Fibroblast of upper back skin (primary cell): ENCODE results near the gene MEIKIN.
"Not testable (repeated sequence)": the region's sequence is repeated elsewhere in the genome, so short reads cannot be mapped to it uniquely, and the experiment has no call there.

Source experiments
- DNase-seq: peaks from one replicate; pipeline ENCODE4 v3.0.0-alpha.2; 2013

The MEIKIN gene

DNA sequence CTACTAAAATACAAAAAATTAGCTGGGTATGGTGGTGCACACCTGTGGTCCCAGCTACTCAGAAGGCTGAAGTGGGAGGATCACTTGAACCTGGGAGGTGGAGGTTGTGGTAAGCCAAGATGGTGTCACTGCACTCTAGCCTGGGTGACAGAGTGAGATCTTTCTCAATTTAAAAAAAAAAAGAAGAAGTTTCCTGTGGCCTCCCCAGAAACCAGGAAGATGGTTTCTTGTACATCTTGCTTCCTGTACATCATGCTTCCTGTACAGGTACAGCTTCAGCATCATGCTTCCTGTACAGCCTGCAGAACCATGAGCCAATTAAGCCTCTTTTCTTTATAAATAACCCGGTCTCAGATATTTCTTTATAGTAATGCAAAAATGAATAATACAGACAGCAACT is 43.2 kb downstream of the MEIKIN start:
- DNase-seq: not testable (repeated sequence)

DNA sequence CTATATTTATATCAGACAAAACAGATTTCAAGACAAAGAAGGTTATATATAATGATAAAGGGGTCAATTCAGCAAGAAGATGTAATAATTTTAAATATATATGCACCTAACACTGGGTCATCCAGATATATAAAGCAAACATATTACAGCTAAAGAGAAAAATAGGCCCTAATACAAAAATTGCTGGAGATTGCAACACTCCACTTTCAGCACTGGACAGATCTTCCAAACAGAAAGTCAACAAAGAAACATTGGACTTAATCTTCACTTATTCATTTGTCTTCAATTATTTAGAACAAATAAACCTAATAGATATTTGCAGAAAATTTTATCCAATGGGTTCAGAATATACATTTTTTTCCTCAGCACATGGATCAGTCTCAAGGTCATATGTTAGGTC is 45.8 kb downstream of the MEIKIN start:
- no peak for DNase-seq

DNA sequence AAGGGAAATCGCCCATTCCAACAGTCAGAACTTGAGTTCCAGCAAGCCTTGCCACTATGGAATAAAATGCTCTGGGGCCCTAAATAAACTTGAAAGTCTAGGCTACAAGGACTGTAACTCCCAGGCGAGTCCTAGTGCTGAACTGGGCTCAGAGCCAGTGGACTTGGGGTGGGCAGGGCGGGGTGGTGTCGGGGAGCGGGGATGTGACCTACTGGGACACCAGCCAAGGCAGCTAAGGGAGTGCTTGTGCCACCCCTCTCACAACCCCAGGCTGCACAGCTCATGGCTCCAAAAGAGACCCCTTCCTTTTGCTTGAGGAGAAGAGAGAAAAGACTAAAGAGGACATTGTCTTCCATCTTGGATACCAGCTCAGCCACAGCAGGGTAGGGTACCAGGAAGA is 61.5 kb downstream of the MEIKIN start:
- no peak for DNase-seq

DNA sequence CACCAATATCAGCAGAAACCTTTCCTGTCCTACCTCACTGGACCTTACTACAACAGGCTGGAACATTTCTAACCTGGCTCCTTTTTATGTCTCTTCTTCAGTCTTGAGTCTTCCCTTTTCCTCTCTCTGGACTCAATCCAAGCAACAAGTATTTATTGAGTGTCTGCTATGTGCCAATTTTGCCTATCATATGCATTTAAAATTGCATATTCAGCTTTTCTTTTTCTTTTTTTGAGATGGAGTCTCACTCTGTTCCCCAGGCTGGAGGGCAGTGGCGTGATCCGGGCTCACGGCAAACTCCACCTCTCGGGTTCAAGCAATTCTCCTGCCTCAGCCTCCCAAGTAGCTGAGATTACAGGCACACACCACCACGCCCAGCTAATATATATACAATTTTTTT is 65.8 kb downstream of the MEIKIN start:
- DNase-seq: no peak

DNA sequence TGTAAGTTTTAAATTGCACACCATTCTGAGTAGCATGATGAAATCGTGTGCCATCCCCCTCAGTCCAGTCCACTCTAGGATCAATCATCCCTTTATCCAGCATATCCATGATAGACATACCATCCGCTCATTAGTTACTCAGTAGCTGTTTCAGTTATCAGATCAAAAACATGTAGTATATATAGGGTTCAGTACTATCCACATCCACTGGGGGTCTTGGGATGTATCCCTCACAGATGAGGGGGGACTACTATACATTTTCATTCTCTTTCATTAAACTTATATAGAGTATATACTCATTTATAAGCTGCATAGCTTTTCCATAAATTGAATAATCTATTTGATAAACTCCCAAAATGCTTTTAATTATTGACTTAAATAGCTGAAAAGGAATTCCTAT is 67.6 kb downstream of the MEIKIN start:
- no peak for DNase-seq

DNA sequence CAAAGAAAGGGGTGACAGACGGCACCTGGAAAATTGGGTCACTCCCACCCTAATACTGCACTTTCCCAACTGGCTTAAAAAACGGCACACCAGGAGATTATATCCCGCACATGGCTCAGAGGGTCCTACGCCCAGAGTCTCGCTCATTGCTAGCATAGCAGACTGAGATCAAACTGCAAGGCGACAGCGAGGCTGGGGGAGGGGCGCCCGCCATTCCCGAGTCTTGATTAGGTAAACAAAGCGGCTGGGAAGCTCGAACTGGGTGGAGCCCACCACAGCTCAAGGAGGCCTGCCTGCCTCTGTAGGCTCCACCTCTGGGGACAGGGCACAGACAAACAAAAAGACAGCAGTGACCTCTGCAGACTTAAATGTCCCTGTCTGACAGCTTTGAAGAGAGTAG is 74.2 kb downstream of the MEIKIN start:
- not testable (repeated sequence) for DNase-seq

DNA sequence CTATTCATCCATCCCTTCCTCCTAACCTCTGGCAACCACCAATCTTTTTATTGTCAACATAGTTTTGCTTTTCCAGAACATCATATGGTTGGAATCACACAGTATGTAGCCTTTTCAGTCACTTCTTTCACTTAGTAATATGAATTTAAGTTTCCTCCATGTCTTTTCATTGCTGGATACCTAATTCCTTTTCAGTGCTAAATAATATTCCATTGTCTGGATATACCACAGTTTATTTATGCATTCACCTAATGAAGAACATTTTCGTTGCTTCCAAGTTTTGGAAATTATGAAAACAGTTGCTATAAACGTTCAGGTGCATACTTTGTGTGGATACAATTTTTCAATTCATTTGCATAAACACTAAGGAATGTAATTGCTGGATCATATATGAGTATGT is 77.9 kb downstream of the MEIKIN start:
- no peak for DNase-seq

DNA sequence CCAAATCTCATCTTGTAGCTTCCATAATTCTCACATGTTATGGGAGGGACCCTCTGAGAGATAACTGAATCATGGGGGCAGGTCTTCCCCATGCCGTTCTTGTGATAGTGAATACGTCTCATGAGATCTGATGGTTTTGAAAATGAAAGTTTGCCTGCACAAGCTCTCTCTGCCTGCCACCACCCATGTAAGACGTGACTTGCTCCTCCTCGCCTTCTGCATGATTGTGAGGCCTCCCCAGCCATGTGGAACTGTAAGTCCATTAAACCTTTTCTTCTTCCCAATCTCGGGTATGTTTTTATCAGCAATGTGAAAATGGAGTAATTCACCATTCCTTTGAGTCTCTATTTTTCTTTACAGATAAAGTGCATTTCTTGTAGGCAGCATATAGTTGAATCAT is 81.8 kb downstream of the MEIKIN start:
- DNase-seq: no peak

DNA sequence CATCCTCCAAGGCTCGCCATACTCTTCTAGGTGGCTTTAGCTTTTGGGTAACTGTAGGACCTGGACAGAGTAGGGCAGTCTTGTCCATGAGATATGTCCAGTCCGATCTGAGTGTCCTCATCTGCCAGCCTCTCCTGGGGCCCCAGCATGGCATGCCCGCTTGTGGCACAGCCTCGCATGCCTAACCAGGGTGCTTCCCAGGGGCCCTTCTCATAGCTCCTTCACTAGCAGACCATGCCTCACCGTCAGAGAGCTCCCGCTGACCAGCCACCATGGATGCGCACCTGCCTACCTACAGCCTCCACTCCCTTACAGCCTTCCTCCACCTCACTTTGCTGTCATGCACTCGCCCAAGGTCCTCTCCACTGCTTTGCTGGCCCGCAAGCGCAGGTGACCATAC is 88.1 kb downstream of the MEIKIN start:
- no peak for DNase-seq

DNA sequence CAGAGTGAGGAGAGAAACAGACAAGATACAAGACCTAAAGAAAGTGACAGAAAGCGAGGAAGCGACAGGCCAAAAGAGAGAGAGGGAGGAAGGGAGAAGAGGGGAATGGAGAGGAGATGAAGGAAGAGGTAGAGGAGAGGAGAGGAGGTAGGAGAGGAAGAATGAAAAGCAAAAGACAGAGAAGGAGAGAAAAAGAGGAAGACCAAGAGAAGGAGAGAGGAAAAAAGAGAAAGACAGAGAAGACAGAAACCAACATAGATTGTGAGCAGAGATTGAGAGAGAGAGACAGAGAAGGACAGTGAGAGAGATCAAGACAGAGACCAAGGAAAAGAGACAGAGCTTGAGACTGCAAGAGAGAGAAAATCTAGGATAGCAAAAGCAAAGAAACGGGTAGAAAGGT is 90.0 kb downstream of the MEIKIN start:
- no peak for DNase-seq

DNA sequence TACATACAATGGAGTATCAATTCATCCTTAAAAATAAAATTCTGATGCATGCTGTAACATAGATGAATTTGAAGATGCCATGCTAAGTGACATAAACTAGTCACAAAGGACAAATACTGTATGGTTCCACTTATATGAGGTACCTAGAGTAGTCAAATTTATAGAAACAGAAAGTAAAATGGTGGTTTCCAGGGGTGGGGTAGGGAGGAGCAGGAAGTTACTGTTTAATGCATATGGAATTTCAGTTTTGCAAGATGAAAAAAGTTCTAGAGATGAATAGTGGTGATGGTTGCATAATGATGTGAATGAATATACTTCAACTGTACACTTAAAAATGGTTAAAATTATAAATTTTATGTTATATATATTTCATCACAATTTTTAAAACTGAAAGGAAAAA is 91.3 kb downstream of the MEIKIN start:
- peak; percentile 5 for DNase-seq

DNA sequence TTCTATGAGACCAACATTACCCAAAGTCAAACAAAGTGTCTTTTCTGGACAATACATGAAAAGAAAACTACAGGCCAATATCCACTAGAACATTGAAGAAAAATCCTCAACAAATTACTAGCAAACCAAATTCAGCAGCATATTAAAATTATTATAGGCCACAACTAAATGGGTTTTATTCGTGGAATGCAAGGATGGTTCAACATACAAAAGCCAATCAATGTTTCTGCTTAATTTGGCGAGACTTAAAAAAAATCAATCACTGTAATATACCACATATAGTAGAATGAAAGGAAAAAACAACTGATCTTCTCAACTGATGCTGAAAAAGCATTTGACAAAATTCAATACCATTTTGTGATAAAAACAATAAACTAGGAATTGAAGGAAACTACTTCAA is 96.8 kb downstream of the MEIKIN start:
- DNase-seq: no peak

DNA sequence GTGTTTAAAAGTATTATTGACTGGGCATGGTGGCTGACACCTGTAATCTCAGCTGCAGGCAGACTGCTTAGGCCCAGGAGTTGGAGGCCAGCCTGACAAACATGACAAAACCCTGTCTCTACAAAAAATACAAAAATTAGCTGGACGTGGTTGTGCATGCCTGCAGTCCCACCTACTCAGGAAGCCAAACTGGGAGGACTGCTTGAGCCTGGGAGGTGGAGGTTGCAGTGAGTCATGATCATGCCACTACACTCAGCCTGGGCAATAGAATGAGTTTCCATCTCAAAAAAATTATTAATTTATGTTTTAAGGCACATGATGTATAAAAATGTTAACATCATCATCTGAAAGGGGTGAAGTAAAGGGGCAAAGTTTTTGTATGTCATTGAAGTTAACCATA is 98.9 kb downstream of the MEIKIN start:
- DNase-seq: no peak

DNA sequence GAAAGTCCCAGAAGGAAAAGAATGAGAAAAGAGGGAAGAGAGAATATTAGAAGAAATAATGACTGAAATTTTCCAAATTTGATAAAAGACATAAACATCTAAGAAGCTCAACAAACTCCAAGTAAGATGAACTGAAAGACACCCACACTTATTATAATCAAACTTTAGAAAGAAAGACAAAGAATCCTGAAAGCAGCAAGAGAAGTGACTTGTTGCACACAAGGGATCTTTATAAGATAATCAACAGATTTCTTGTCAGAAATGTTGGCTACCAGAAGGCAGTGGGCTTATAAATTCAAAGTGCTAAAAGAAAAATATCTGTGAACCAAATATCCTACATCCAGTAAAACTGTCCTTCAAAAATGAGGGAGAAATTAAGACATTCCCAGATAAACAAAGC is 99.6 kb downstream of the MEIKIN start:
- no peak for DNase-seq

DNA sequence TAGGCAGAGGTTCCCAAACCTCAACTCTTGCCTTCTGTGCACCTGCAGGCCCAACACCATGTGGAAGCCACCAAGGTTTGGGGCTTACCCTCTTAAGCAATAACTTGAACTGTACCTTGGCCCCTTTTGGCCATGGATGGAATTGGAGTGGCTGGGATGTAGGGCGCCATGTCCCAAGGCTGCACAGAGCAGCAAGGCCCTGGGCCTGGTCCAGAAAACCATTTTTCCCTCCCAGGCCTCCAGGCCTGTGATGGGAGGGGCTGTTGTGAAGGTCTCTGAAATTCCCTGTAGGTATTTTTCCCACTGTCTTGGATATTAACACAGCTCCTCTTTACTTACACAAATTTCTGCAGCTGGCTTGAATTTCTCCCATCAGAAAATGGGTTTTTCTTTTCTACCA is 102.5 kb downstream of the MEIKIN start:
- not testable (repeated sequence) for DNase-seq

DNA sequence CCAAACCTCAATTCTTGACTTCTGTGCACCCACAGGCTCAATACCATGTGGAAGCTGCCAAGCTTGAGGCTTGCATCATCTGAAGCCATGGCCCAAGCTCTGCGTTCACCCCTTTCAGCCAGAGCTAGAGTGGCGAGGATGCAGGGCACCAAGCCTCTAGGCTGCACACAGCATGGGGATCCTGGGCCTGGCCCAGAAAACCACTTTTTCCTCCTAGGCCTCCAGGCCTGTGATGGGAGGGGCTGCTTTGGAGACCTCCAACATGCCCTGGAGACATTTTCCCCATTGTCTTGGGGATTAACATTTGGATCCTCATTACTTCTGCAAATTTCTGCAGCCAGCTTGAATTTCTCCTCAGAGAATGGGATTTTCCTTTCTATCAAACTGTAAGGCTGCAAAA is 112.8 kb downstream of the MEIKIN start:
- DNase-seq: not testable (repeated sequence)

DNA sequence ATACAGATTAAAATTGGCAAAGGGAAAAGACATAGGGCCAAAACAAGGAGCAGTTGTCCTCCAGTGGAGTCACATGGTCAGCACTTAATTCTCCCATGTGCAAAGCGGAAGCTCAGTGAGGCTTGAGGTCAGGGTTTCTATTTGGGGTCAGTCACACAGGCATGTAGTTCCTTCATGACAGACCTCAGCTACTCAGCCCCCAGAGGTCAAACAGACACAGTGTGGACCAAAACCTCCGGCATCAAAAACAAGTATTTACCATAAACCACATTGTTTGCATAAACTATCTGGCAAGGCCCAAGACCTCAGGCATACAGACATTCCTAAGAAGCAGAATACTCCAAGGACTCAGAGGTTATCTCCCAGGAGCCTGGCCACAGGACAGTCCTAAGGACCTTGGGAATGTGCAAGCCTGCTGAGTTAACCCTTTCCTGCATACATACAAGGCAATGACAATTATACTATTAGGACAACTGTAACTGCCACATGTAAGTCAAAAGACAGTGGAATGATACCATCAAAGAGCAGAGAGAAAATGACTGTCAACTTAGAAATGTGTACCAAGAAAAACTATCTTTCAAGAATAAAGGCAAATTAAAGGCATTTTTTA is 120.0 kb downstream of the MEIKIN start:
- no peak for DNase-seq

DNA sequence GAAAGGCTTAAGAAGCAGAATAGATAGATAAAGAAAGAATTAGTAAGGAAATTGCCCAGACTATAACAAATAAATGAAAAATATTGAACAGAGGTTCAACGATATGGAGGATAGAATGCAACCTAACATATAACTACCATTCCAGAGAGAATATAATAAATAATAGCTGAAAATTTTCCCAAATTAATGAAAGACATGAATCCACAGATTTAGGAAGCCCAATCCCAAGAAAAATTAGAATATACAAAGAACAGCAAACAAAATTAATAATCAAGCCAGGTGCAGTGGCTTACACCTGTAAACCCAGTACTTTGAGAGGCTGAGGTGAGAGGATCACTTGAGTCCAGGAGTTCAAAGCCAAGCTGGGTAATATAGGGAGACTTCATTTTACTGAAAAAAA is 120.8 kb downstream of the MEIKIN start:
- no peak for DNase-seq

DNA sequence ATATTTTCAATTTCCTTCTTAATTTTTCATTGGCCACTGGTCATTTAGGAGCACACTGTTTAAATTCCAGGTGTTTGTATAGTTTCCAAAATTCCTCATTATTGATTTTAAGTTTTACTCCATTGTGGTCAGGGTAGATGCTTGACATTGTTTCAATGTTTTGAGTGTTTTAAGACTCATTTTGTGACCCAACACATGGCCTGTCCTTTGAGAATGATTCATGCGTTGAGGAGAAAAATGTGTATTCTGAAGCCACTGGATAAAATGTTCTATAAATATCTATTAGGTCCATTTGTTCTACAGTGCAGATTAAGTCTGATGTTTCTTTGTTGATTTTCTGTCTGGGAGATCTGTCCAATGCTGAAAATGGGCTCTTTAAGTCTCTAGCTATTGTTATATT is 124.2 kb downstream of the MEIKIN start:
- peak; percentile 79 for DNase-seq

DNA sequence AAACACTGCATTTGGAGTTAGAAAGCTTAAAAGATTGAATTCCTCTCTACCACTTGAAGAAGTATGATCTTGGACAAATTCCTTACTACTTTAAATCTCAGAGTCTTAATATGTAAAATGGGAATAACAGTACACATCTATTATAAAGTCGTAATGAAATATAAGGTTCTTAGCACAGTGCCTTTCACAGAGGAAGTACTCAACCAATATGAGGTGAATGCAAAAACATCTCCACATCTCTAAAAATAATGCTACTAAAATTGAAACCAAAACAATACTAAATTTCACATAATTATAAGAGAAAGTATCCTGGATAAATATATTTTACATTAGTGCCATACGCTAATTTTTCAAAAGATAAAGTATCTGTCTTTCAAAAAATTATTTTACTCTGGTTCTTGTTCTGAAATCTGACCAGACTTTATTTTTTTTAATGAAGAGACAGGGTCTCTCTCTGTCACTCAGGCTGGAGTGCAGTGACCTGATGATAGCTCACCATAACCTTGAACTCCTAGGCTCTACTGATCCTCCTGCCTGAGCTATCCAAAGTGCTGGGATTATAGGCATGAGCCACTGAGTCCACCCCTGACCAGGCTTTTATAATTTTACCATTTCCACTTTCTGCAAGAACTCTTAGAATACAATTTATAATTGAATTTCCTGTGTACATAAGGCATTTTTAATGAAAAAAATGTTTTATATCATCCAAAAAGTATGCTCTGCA is 127.3 kb downstream of the MEIKIN start:
- DNase-seq: no peak

DNA sequence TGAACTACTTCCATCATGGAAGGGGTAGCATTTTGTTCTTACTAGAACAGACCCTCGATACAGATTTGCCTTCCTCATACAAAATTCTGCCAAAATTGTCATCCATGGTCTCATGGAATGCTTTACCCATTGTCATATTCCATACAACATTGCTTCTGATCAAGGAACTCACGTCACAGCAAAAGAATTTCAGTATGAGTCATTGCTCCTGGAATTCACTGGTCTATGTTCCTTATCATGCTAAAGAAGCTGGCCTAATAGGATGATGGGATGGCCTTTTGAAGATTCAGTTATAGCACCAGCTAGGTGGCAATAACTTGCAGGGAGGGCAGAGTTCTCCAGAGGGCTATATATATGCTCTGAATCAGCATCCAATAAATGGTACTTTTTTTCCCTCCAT is 130.5 kb downstream of the MEIKIN start:
- DNase-seq: peak; percentile 89

DNA sequence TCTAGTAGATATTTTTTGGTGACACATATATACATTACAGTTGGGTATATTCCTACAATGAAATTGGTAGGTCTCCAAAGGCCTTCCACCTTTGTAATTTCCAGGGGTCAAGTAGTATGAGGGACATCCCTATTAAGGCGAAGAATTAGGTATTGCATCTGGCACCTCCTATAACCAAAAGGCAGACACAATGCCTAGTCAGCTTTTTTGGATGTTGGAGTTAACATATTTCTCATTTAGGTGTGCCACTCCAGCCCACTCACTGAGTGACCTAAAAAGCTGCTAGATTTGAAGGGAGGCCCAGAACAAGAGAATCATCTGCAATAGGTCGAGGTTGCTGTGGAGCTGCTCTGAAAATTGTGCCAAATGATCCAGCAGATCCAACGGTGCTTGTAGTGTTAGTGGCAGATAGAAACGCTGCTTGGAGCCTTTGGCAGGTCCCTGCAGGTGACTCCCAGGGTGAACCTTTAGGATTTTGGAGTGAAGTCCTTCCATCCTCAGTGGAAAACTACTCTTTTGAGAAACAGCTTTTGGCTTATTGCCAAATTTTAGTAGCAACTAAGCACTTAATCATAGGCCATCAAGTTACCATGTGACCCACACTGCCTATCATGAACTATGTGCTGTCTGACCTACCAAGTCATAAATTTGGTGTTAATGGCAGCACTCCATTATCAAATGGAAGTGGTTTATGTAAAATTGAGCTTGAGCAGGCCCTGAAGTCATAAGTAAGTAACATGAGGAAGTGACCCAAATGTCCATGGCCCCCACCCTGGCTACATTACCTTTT is 132.9 kb downstream of the MEIKIN start:
- DNase-seq: no peak

DNA sequence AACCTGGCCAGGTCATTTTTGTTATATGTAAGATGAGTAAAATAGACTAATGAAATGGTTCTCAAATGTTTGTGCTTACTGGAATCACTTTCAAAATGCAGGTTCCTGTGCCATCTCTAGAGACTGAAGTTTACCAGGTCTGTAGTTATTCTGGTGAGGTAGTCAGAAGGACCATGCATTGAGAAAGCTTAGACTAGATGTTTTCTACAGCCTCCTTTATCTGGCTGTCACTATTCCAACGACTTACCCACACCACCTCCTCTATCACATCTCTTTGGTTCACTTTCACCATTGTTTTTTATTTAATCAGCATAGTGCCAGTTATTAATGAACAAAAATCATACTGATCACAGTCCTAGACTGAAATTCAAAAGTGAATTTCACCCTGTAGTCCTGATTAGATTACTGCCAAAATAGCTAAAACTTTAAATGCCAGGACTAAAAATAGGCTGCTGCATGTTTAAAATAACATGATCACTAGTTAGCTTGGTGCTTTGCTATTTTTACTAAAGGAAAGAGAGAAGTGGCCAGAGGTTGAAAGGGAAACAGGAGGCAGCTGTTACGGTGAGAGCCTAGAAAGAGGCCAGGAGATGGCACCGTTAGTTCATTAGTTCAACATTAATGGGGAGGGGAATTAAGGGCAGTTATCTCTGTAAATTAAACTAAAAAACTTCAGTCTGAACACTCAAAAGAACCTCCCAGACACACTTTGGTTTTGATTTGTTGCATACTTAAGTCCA is 134.8 kb downstream of the MEIKIN start:
- DNase-seq: peak; percentile 20
